GM04504 (cell line): ENCODE measurements around the gene CAMKK1.

Source experiments
- DNase-seq: peaks from one replicate; pipeline ENCODE4 v3.0.0-alpha.2; 2012; ENCODE audit warnings: low read depth

The CAMKK1 gene

GRCh38 chr17:3896108-3896967 is 3.5 kb upstream of the CAMKK1 start:
- no peak for DNase-seq

GRCh38 chr17:3895354-3895753 is 2.5 kb upstream of the CAMKK1 start:
- DNase-seq, result no peak

- no peak for DNase-seq
These were observed 2.1 kb upstream of the CAMKK1 start for GRCh38 chr17:3894911-3895343.

- DNase-seq, result no peak
These were observed 1.3 kb upstream of the CAMKK1 start for GRCh38 chr17:3894188-3894587.

- DNase-seq, result no peak
These were observed 865 bp upstream of the CAMKK1 start for GRCh38 chr17:3893720-3894116.

GRCh38 chr17:3892095-3892998 is 506 bp downstream of the CAMKK1 start:
- peak; percentile 47 for DNase-seq

- no peak for DNase-seq
These were observed 1.2 kb downstream of the CAMKK1 start for GRCh38 chr17:3891626-3892094.

- DNase-seq, result no peak
These were observed 2.0 kb downstream of the CAMKK1 start for GRCh38 chr17:3890878-3891219.

GRCh38 chr17:3890082-3890877 is 2.6 kb downstream of the CAMKK1 start:
- peak; percentile 90 for DNase-seq

GRCh38 chr17:3889325-3890012 is 3.4 kb downstream of the CAMKK1 start:
- no peak for DNase-seq

- DNase-seq, result peak; percentile 93
These were observed 4.3 kb downstream of the CAMKK1 start for GRCh38 chr17:3888343-3889171.

- DNase-seq, result no peak
These were observed 5.0 kb downstream of the CAMKK1 start for GRCh38 chr17:3887804-3888203.

- DNase-seq, result no peak
These were observed 5.5 kb downstream of the CAMKK1 start for GRCh38 chr17:3887394-3887793.

- DNase-seq, result no peak
These were observed 6.1 kb downstream of the CAMKK1 start for GRCh38 chr17:3886776-3887175.

- DNase-seq, result peak; percentile 57
These were observed 6.9 kb downstream of the CAMKK1 start for GRCh38 chr17:3885970-3886369.

GRCh38 chr17:3885271-3885670 is 7.6 kb downstream of the CAMKK1 start:
- DNase-seq, result no peak

GRCh38 chr17:3884188-3884587 is 8.7 kb downstream of the CAMKK1 start:
- DNase-seq, result no peak

GRCh38 chr17:3882276-3882675 is 10.6 kb downstream of the CAMKK1 start:
- no peak for DNase-seq

GRCh38 chr17:3880983-3881382 is 11.9 kb downstream of the CAMKK1 start:
- DNase-seq, result no peak

GRCh38 chr17:3879591-3880417 is 13.0 kb downstream of the CAMKK1 start:
- no peak for DNase-seq
